Activated CD4-positive, alpha-beta T cell treated with anti-CD3 and anti-CD28 coated beads, Interleukin-2, amount 50 U/mL, for 24 hours (primary cell): Measurements from ENCODE around the gene PNKD.

Experiments used
- DNase-seq, 2 donors: peaks; one replicate each; pipeline ENCODE4 v3.0.0-alpha.2; 2020; ENCODE audit warnings: low read depth in 1 of 2, low spot score in 1 of 2

Gene PNKD

DNA sequence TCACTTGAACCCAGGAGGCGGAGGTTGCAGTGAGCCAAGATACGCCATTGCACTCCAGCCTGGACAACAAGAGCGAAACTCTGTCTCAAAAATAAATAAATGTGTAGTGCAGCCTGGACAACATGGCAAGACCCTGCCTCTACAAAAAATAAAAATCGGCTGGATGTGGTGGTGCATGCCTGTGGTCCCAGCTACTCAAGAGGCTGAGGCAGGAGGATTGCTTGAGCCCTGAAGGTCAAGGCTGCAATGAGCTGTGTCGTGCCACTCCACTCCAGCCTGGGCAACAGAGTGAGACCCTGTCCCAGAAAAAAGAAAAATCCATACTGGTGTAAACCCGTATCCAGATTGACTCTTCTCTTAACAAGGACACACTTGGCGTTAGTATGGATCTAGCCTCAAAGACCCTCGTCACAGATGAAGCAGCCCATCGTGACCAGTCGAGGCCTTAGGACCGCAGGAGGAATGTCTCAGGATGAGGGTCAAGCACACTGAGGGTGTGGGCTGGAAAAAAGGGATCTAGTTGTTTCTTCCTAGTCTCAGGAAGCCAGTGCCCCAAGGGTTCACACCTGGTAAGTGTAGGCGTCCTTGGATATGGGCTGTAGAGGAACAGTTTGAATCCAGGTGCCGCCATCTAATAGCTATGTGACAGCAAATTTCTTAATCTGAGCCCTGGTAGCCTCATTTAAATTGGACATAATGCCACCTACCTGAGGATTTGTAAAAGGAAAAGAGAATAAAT is 13.5 kb upstream of the PNKD start:
- DNase-seq, result no peak

- DNase-seq, result peak; percentile 52 to 56
Measured at GRCh38 chr2:218257390-218257981, 12.8 kb upstream of the PNKD start.

DNA sequence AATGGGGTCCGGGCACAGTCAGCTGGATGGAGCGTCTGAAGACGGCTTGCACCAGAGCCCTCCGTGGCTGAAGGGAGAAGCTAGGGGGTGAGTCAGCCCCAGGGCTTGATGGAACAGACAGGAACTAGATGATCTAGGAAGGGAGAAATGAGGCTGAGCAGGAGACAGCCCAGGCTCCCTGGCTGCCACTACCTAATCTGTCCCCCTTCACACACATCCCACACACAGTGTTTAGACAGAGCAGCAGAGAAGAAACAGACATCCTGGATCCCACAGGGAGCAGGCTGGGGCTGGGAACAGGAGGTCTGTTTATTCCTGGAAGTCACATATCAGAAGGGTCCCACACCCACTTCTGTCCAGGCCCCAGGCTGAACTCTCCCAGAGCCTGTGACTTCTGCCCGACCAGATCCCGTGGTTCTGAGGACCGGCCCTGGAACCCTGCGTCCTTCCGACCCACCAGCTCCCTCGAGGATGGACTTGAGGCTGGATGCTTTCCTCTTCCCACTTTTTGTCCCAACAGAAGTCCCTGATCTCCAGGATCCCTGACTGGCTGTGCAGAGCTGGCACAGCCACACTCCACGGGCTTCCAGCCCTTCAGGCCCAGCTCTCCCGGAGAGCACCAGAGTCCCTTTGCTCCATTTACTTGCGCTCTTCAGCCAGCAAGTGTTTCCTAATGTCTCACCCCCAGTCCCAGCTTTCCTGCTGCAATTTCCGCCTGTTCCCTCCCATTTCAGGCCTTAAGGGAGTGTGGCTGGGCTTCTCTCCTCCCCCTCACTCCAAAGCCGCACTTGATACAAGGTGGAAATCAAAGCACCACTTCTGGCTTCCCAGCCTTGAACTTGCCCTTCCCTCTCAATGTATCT is 11.0 kb upstream of the PNKD start:
- DNase-seq, result no peak

GRCh38 chr2:218260166-218260565 is 10.2 kb upstream of the PNKD start:
- no peak for DNase-seq

DNA sequence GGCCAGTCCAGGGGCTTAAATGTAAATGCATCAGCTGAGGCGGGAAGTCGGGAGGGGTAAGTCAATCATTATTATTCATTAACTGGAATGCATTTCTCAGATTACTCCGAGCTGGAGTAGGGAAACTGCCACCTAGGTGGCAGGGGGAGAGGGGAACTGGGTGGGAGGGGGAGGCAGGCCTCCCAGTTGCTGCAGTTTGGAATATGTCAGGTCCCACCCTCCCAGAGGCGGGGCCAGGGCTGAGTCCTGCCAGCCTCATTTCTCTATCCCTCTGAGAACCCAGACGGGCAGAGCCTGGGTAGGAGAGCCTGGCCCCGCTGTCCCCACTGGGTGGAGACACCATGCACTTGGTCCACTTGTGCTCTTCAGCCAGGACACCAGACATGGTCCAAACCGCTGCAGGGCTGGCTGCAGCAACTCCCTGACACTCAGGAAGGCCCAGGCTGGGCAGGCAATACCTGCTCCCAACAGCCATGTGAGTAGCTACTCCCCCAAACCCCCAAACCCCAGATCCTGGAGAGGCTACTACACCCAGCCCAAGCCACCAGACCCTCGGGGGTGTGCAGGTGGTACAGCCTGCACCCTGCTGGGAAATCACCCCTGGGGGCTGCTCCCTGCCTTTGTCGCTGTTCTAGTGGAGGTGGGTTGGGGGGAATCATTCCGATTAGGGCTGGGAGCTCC is 9.4 kb upstream of the PNKD start, which contains the start of gene GPBAR1:
Gene GPBAR1 (plus strand): TSS at position 274 of the 681 bp plus-strand sequence. CDS start 1,710 bp downstream, outside the sequence.
- no peak for DNase-seq

DNA sequence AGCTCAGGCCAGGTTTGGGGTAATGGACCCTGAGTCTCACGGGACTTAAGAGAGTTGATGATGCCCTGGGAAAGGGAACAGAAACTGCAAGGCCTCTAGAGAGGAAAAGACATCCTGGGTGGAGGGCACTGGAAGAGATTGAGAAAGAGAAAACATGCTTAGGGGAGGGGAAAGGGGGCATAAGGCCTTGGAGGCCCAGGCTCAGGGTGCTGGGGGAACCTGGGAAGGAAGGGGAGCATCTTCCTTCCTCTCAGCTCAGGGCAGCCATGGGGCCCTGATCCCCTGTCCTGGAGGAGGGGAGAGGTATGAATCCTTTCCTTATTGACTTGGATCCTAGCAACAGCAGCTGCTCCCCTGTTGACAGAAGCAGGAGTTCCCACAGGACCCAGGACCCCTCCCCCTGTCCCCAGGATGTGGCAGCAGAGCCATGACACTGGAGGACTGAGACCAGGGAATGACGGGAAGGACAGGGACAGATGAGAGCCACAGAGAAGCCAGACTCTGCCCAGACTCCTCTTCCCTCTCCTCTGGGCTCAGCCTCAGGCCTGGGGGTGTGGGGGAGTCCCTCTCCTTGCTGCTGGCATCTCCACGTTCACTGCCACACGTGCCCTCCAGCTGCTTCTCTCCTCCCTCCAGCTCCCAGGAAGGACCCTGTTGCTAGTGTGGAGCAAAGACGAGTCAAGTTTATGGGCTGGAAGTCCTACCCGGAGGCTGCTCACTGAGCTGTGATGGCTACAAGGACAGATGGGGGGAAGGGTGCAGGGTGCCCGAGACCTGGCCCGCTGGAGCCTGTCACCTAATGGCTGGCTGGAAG is 8.7 kb upstream of the PNKD start:
- no peak for DNase-seq

DNA sequence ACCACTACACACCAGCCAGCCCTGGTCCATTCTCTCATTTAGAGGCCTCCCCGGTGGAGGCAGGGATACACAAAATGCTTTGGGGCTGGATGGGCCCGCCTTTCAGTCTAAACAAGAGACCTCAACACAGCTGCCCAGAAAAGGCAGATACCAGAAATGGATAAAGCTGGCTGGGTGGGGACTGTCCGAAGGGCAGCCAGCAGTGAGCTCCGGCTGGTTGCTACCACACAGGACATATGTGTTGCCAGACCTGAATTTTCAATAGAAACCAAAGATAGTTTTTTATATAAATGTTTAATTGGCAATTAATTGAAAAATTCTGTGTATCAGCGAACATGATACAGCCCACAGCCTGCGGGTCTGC is 8.1 kb upstream of the PNKD start:
- DNase-seq, result no peak

DNA sequence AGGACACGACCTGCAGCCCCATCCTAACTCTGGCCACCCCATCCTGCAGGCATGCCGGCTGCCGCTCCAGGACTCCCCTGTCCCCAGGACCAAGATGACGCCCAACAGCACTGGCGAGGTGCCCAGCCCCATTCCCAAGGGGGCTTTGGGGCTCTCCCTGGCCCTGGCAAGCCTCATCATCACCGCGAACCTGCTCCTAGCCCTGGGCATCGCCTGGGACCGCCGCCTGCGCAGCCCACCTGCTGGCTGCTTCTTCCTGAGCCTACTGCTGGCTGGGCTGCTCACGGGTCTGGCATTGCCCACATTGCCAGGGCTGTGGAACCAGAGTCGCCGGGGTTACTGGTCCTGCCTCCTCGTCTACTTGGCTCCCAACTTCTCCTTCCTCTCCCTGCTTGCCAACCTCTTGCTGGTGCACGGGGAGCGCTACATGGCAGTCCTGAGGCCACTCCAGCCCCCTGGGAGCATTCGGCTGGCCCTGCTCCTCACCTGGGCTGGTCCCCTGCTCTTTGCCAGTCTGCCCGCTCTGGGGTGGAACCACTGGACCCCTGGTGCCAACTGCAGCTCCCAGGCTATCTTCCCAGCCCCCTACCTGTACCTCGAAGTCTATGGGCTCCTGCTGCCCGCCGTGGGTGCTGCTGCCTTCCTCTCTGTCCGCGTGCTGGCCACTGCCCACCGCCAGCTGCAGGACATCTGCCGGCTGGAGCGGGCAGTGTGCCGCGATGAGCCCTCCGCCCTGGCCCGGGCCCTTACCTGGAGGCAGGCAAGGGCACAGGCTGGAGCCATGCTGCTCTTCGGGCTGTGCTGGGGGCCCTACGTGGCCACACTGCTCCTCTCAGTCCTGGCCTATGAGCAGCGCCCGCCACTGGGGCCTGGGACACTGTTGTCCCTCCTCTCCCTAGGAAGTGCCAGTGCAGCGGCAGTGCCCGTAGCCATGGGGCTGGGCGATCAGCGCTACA is 7.4 kb upstream of the PNKD start:
- no peak for DNase-seq

DNA sequence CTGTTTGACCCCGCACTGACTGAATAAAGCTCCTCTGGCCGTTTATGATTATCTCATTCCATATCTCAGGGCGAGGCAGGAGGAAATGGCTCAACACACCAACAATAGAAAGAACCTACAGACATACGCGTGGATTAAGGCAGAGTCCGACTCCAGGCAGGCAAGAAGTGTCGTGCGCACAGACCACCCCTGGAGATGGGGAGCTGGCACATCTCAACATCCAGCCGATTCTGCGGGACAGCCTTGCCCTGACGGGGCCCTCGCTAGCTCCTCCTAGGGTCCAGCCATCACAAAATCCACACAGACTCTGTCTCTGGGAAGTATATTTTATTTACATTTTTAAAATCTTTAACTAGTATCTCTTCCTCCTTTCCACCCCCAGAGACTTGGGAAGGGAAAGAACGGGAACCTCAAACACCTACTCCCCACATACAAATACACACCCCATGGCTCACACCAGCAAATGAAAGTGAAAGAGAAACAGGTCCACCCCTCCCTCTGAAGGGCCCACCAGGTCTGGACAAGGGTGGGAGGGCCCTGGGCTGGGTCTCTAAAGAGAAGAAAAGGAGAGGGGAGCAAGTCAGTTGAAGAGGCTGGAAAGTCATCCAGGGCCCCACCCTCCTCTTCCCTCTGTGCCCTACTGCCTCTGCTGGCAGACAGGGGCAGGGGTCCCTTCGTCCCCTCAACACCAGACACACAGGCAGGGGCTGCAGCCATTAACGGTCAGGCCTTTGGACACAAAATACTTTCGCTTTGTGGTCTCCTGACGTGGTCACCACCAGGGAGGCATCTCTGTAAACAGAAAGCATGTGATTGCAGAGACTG is 6.3 kb upstream of the PNKD start:
- no peak for DNase-seq

DNA sequence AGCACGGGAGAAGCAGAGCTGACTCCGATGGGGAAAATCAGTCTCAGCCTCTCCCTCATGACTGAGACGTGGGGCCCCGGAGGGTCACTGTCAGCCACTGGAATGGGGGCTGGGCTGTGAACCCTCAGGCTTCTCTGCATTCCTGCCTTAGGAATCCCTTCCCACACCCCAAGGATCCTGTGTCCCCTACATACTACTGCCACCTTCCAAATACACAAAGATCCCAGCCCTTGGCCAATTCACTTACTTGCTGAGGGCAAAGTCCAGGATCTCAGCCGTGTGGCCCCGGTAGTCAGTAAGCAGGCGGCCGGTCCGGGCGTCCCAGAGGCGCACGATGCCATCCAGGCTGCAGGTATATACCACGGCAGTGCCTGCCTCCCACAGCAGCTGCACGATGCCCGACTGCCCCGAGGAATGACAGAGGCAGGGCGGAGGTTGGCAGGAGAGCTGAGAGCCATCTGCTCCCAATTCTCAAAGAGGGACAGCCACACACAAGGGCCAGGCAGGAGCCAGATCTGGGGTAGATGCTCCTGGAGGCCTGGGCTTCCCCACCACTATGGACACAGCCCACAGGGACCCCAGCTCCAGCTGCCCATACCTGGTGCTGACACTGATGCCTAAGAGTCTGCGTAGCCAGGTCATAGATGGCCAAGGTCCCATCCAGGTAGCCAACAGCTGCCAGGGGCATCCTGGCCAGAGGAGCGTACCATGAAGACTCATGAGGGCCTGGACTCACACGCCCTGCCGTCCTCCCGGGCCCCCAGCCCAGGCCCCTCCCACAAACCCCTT is 5.4 kb upstream of the PNKD start:
- no peak for DNase-seq

GRCh38 chr2:218265626-218266025 is 4.7 kb upstream of the PNKD start:
- no peak for DNase-seq

GRCh38 chr2:218266316-218266979 is 3.9 kb upstream of the PNKD start:
- no peak for DNase-seq

GRCh38 chr2:218267259-218267658 is 3.1 kb upstream of the PNKD start:
- DNase-seq, result no peak

DNA sequence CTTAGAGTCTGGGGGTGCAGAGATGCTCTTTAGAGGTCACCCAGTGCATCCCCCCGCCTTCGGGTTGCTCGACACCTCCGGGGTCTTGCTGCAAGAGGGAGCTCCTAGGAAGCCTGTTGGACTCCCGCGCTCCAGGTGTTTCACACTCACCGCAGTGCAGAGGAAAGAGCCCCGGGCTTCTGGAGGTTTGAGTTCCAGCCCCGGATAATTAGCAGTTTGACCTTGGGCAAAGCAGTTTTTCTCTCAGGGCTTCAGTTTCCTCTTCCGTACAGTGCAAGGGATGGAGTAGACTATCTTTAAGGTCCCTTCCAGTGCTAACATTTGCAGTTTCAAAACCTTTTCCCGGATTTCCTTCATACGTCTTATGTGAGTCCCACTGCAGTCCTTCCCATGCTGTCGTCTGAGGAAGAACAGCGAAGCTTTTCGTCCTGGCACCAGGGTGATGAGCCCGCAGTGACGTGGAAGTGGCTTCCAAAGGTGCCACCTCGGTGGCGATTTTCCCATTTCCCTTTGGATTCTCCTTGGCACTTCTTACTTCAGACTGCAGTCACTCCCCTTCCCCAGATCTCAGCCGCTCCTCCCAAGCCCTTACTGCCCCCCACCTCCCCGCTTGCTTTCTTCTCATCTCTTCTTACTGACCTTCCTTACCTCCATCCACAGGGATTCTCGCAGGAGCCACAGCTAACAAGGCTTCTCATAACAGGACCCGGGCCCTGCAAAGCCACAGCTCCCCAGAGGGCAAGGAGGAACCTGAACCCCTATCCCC is 585 bp downstream of the PNKD start:
- DNase-seq, result no peak

- DNase-seq, result no peak
Measured at GRCh38 chr2:218271487-218271797, 1.1 kb downstream of the PNKD start.

GRCh38 chr2:218271865-218272530 is 1.7 kb downstream of the PNKD start:
- DNase-seq, result no peak
